GM23338 (cell line): ENCODE results near the gene FKBP1B. TPM values are rescaled to one million over a fixed set of nuclear protein-coding genes. Genes with fewer than 3 reads are reported as not detected.

Source experiments
- ATAC-seq: fragments of 200-7000 bp; cut with Tn5 transposase; 3 replicates; pipeline ENCODE4 v1.9.1; 2020
- DNase-seq: peaks from one replicate; pipeline ENCODE4 v3.0.0-alpha.2; 2015; ENCODE audit warnings: low spot score
- H2AFZ ChIP-seq: fragments of 200-600 bp; sonication (generic); 2 replicates; pipeline ENCODE4 v1.8.0; 2016; ENCODE audit warnings: antibody characterized with exemption, mild to moderate bottlenecking, moderate library complexity
- H3F3A ChIP-seq: fragments of 200-600 bp; sonication (generic); replicated peaks from 2 replicates; pipeline ENCODE4 v1.8.0; 2017; ENCODE audit warnings: antibody characterized with exemption, mixed run types, low read depth
- H3K27ac ChIP-seq: fragments of 200-600 bp; sonication (generic); 2 replicates; pipeline ENCODE4 v1.6.1; 2016; ENCODE audit warnings: low read depth
- H3K27me3 ChIP-seq: fragments of 200-600 bp; sonication (generic); 2 replicates; pipeline ENCODE4 v1.8.0; 2016; ENCODE audit warnings: mild to moderate bottlenecking, mixed run types, moderate library complexity; ENCODE audit not compliant: insufficient read depth
- H3K36me3 ChIP-seq: fragments of 200-600 bp; sonication (generic); 2 replicates; pipeline ENCODE4 v1.8.0; 2016; ENCODE audit warnings: mild to moderate bottlenecking; ENCODE audit not compliant: insufficient read depth
- H3K4me1 ChIP-seq: fragments of 200-600 bp; sonication (generic); 2 replicates; pipeline ENCODE4 v1.8.0; 2016; ENCODE audit warnings: mild to moderate bottlenecking, moderate library complexity; ENCODE audit not compliant: insufficient read depth
- H3K4me2 ChIP-seq: fragments of 200-600 bp; sonication (generic); 2 replicates; pipeline ENCODE4 v1.7.1; 2017; ENCODE audit warnings: mixed run types
- H3K4me3 ChIP-seq: fragments of 200-600 bp; sonication (generic); 2 replicates; pipeline ENCODE4 v1.6.1; 2016; ENCODE audit warnings: mixed run types
- H3K79me2 ChIP-seq: fragments of 200-600 bp; sonication (generic); replicated peaks from 2 replicates; pipeline ENCODE4 v1.8.0; 2017; ENCODE audit warnings: mild to moderate bottlenecking; ENCODE audit not compliant: insufficient read depth
- H3K9me2 ChIP-seq: fragments of 200-600 bp; sonication (generic); 2 replicates; pipeline ENCODE4 v1.8.0; 2017; ENCODE audit not compliant: insufficient read depth
- H4K20me1 ChIP-seq: fragments of 200-600 bp; sonication (generic); replicated peaks from 2 replicates; pipeline ENCODE4 v1.8.0; 2017; ENCODE audit warnings: mild to moderate bottlenecking; ENCODE audit not compliant: insufficient read depth
- H3K27ac Mint-ChIP-seq: 2 replicates; pipeline ENCODE4 v1.8.0; 2020; ENCODE audit warnings: inconsistent platforms, mild to moderate bottlenecking, moderate library complexity, mixed read lengths
- H3K27me3 Mint-ChIP-seq: 3 replicates; pipeline ENCODE4 v1.8.0; 2022; ENCODE audit warnings: low read depth, mild to moderate bottlenecking, moderate library complexity, mixed read lengths, inconsistent platforms; ENCODE audit not compliant: insufficient read depth, poor library complexity
- H3K36me3 Mint-ChIP-seq: 3 replicates; pipeline ENCODE4 v1.8.0; 2021; ENCODE audit warnings: low read depth, mild to moderate bottlenecking, inconsistent platforms, moderate library complexity, mixed read lengths
- H3K4me1 Mint-ChIP-seq: 3 replicates; pipeline ENCODE4 v1.8.0; 2020; ENCODE audit warnings: mild to moderate bottlenecking, inconsistent platforms, mixed read lengths
- H3K4me3 Mint-ChIP-seq: 3 replicates; pipeline ENCODE4 v1.8.0; 2021; ENCODE audit warnings: moderate library complexity, mild to moderate bottlenecking, inconsistent platforms, mixed read lengths
- H3K9me3 Mint-ChIP-seq: 3 replicates; pipeline ENCODE4 v1.8.0; 2020; ENCODE audit warnings: moderate library complexity, mild to moderate bottlenecking, inconsistent platforms, mixed read lengths
- ZNF114 ChIP-seq: fragments of 250-450 bp; sonication (Bioruptor Pico); IDR thresholded peaks from 2 replicates; pipeline ENCODE4 v1.5.0; 2020; ENCODE audit warnings: mild to moderate bottlenecking, moderate library complexity
- polyA plus RNA-seq: library from polyadenylated mRNA; unstranded; fragments of >200 nt; fragmentation: Nextera tagmentation; extraction: Ambion mirVana; gene quantifications from 2 replicates; pipeline ENCODE4 v1.2.1, GENCODE V29; 2016
- total RNA-seq: library from RNA; depleted of rRNA; stranded (reverse); fragments of >200 nt; shearing (Covaris generic); gene quantifications from 2 replicates; pipeline ENCODE4 v1.2.3, GENCODE V29; 2014
- TF ChIP-seq, protein P1 (sequence below): fragments of 250-450 bp; sonication (Bioruptor Pico); IDR thresholded peaks from 2 replicates; pipeline ENCODE4 v1.5.0; 2020; ENCODE audit warnings: mild to moderate bottlenecking, moderate library complexity

The FKBP1B gene
- total and polyA plus RNA-seq, 2 experiments from 2014 or later: 48.2 to 77.1 TPM

DNA sequence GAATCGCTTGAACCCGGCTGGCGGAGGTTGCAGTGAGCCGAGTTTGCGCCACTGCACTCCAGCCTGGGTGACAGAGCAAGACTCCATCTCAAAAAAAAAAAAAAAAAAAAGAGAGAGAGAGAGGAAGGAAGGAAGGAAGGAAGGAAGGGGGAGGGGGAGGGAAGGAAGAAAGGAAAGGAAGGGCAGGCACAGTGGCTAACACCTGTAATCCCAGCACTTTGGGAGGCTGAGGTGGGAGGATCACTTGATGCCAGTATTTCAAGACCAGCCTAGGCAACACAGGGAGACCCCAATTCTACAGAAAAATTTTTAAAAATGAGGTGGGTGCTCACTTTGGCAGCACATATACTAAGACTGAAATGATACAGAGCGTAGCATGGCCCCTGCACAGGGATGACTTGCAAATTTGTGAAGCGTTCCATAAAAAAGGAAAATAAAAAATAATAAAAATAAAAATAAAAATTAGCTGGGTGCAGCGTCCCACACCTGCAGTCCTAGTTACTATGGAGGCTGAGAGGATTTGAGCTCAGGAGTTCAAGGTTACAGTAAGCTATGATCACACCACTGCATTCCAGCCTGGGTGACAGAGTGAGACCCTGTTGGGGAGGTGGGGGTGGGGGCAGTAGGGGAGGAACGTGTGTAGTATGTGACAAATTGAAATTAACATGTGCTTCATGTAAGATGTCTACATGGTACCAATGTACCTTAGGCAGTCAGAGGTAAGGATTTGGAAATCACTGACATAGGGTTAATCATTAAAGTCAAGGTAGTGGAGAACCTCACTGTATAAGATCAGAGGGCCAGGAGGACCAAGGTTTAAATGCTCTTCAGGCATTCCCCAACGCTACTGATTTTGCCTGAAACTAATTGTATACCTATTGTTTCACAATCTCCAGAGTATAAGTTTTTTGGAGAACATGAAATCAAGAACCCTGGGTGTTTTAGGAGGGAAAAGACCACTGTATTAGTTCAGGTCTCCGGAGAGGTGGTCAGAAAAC is 3.7 kb upstream of the FKBP1B start (continued):
- no peak for TF ChIP-seq ZNF114 (CRISPR knock-in tag)

DNA sequence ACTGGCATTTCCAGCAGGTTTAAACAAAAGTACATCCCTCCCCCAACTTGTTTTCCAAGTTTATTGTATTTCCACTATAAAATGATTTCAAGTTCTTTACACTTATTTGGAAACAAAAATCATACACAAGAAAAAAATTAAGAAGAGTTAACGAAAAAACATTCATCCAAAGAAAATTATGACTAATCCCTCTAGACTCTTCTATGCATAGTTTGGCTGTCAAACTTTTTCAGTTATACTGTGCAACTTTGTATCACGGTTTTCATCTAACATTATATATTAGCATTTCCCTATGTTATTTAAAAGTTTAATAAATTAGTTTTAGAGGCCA is 3.0 kb upstream of the FKBP1B start:
- DNase-seq: no peak
- no peak overlapping the region for H3K27ac ChIP-seq
- H2AFZ ChIP-seq: no peak overlapping the region

More for the DNA sequence above, 3.0 kb upstream of the FKBP1B start:
- Mint-ChIP-seq H3K9me3 (no peaks in the 10 kb centered on the region), H3K4me1 (peaks cover 22% of the 10 kb centered on the region), H3K27me3 (peaks cover 7% of the 10 kb centered on the region), H3K36me3 (peaks cover 7% of the 10 kb centered on the region), H3K4me3 (peak overlapping the region; percentile 96), H3K27ac (no peak overlapping the region)
- H3K4me2 ChIP-seq: peak overlapping the region; percentile 88
- no peaks in the 10 kb centered on the region; the same call in 1 of the 2 replicates for H4K20me1 ChIP-seq
- peak overlapping the region; percentile 64 for H3K4me3 ChIP-seq
- no peaks in the 10 kb centered on the region for H3K36me3 ChIP-seq
- no peak for ATAC-seq
- no peaks in the 10 kb centered on the region for H3K27me3 ChIP-seq
- TF ChIP-seq, protein P1, sequence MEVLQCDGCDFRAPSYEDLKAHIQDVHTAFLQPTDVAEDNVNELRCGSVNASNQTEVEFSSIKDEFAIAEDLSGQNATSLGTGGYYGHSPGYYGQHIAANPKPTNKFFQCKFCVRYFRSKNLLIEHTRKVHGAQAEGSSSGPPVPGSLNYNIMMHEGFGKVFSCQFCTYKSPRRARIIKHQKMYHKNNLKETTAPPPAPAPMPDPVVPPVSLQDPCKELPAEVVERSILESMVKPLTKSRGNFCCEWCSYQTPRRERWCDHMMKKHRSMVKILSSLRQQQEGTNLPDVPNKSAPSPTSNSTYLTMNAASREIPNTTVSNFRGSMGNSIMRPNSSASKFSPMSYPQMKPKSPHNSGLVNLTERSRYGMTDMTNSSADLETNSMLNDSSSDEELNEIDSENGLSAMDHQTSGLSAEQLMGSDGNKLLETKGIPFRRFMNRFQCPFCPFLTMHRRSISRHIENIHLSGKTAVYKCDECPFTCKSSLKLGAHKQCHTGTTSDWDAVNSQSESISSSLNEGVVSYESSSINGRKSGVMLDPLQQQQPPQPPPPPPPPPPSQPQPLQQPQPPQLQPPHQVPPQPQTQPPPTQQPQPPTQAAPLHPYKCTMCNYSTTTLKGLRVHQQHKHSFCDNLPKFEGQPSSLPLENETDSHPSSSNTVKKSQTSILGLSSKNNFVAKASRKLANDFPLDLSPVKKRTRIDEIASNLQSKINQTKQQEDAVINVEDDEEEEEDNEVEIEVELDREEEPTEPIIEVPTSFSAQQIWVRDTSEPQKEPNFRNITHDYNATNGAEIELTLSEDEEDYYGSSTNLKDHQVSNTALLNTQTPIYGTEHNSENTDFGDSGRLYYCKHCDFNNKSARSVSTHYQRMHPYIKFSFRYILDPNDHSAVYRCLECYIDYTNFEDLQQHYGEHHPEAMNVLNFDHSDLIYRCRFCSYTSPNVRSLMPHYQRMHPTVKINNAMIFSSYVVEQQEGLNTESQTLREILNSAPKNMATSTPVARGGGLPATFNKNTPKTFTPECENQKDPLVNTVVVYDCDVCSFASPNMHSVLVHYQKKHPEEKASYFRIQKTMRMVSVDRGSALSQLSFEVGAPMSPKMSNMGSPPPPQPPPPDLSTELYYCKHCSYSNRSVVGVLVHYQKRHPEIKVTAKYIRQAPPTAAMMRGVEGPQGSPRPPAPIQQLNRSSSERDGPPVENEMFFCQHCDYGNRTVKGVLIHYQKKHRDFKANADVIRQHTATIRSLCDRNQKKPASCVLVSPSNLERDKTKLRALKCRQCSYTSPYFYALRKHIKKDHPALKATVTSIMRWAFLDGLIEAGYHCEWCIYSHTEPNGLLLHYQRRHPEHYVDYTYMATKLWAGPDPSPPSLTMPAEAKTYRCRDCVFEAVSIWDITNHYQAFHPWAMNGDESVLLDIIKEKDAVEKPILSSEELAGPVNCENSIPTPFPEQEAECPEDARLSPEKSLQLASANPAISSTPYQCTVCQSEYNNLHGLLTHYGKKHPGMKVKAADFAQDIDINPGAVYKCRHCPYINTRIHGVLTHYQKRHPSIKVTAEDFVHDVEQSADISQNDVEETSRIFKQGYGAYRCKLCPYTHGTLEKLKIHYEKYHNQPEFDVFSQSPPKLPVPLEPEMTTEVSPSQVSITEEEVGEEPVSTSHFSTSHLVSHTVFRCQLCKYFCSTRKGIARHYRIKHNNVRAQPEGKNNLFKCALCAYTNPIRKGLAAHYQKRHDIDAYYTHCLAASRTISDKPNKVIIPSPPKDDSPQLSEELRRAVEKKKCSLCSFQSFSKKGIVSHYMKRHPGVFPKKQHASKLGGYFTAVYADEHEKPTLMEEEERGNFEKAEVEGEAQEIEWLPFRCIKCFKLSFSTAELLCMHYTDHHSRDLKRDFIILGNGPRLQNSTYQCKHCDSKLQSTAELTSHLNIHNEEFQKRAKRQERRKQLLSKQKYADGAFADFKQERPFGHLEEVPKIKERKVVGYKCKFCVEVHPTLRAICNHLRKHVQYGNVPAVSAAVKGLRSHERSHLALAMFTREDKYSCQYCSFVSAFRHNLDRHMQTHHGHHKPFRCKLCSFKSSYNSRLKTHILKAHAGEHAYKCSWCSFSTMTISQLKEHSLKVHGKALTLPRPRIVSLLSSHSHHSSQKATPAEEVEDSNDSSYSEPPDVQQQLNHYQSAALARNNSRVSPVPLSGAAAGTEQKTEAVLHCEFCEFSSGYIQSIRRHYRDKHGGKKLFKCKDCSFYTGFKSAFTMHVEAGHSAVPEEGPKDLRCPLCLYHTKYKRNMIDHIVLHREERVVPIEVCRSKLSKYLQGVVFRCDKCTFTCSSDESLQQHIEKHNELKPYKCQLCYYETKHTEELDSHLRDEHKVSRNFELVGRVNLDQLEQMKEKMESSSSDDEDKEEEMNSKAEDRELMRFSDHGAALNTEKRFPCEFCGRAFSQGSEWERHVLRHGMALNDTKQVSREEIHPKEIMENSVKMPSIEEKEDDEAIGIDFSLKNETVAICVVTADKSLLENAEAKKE (CRISPR knock-in tag): no peak
- peaks cover 30% of the 10 kb centered on the region for H3K4me1 ChIP-seq
- no peaks in the 10 kb centered on the region for H3K9me2 ChIP-seq
- H3F3A ChIP-seq: peaks cover 20% of the 10 kb centered on the region; the same call in 1 of the 2 replicates
- peaks cover 66% of the 10 kb centered on the region for H3K79me2 ChIP-seq
